Astrocyte of the cerebellum (primary cell): ENCODE data around the gene XRCC4.

Source experiments
- DNase-seq: peaks from one replicate; pipeline ENCODE4 v3.0.0-alpha.2; 2011; ENCODE audit warnings: low read depth
- H3K4me3 ChIP-seq: 2 replicates; pipeline ENCODE4 v1.5.1; 2011; ENCODE audit warnings: mild to moderate bottlenecking, low read depth, low read length, moderate library complexity
- in situ Hi-C: cut with HindIII; loops from 2 replicates; pipeline ENCODE4 v1.10.0; 2017; ENCODE audit warnings: low sequenced_read_pairs
- TF ChIP-seq, protein P1 (sequence below): IDR thresholded peaks from 2 replicates; pipeline ENCODE4 v1.5.1; 2012; ENCODE audit warnings: low read length, low read depth, moderate library complexity, mild to moderate bottlenecking; ENCODE audit errors: missing control alignments

XRCC4 gene

DNA sequence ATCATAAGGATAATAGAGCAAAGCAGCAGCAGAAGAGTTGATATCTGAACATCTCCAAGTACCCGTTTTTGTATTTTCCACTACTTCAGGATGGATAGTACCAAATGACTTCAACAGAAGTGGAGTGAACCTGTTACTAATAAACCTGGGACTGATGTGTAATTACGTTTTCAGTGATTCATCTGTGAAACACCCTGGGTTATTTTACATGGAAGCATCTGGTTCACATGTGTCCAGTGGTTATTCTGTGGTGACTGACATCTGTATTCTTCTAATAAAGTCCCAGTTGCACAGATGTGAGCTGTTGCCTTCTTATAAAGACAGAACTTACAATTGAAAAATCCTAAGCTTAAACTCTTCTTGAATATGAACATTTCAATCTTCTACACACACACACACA, 254.5 kb downstream of the XRCC4 start:
- TF ChIP-seq, protein P1, sequence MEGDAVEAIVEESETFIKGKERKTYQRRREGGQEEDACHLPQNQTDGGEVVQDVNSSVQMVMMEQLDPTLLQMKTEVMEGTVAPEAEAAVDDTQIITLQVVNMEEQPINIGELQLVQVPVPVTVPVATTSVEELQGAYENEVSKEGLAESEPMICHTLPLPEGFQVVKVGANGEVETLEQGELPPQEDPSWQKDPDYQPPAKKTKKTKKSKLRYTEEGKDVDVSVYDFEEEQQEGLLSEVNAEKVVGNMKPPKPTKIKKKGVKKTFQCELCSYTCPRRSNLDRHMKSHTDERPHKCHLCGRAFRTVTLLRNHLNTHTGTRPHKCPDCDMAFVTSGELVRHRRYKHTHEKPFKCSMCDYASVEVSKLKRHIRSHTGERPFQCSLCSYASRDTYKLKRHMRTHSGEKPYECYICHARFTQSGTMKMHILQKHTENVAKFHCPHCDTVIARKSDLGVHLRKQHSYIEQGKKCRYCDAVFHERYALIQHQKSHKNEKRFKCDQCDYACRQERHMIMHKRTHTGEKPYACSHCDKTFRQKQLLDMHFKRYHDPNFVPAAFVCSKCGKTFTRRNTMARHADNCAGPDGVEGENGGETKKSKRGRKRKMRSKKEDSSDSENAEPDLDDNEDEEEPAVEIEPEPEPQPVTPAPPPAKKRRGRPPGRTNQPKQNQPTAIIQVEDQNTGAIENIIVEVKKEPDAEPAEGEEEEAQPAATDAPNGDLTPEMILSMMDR = no peak
- in situ Hi-C loops = no loop called here
- no peak for DNase-seq
- H3K4me3 ChIP-seq = no peak overlapping the region

DNA sequence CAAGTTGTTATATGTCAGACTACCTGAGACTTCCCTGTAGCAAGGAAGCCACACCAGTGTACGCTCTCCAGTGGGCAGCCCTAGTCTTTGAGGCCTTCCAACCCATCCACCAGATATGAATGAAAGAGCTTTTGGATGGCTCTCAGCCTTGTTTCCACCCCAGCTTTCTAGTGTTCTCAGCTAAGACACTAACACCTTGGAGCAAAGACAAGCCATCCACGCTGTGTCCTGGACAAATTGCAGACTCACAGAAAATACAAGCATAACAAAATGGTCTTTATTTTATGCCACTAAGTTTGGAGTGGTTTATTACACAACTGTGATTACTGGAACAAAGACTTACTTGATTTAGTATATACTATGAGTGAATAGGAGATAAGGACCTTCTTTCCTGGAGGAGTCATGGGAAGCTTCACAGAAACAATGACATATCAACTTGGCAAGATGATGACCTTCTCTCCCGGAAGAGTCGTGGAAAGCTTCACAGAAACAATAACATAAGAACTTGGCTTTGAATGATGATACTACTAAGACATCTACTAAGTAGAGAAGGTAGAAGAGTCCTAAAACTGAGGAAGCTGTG, 260.2 kb downstream of the XRCC4 start:
- DNase-seq = no peak
- TF ChIP-seq, protein P1 = no peak
- in situ Hi-C loops = no loop called here
- no peak overlapping the region for H3K4me3 ChIP-seq

DNA sequence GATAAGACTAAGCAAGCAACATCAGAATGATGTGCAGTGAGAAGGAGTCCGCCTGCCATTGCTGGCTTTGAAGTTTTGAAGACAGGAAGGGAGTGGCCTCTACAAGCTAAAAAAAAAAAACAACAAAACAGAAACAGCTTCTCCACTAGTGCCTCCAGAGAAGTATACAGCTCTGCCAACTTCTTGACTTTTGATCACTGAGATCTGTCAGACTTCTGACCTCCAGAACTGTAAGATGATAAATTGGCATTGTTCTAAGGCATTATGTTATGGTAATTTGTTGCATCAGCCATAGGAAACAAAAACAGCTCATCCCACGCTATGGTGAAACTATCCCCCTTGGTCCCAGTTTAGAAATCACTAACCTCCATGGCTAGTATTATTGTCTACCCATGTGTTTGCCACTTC, 263.2 kb downstream of the XRCC4 start:
- TF ChIP-seq, protein P1 = no peak
- in situ Hi-C loops = no loop called here
- H3K4me3 ChIP-seq = no peak overlapping the region
- DNase-seq = no peak

DNA sequence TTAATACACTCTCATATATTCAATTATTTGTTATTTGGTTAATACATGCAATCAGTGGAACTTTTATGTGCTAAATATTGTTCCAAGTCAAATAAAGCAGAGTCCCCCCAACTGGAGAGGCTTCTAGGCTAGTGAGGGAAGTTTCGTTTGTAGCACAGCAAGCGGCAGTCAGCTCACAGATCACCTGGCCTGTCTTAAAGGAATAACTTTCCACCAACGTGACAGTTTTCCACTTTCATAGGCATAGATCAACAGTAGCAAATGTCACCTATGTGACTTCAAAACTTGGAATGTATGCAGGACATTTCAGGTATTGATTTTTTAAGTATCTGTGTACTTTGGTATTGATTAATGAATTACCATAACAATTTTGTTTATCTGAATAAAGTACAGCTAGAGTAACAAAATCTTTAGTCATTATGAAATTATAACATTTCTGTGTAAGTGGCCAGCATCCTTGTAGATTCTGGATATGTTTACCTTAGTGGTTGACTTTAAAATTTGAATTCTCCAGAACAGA, 264.5 kb downstream of the XRCC4 start:
- TF ChIP-seq, protein P1 = no peak
- no peak overlapping the region for H3K4me3 ChIP-seq
- in situ Hi-C loops = no loop called here
- DNase-seq = no peak

DNA sequence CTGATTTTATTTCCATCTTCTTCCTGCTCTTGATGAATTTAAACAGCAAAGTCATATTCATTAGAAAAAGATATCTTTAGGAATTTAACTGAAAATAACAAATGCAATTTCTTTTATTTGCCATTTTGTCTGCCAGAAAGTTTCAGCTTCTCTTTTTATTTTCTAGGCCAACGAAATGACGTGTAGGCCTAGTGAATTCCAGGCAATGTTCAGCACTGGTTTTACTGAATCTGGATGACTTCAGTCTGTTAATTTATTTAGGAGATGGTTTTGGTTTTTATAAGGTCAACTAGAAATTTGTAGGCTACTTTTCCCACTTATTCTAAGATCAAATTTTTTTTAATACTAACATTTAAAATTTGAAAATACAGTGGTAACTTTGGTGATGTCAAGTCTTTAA, 265.1 kb downstream of the XRCC4 start:
- DNase-seq = no peak
- TF ChIP-seq, protein P1 = no peak
- no peak overlapping the region for H3K4me3 ChIP-seq
- in situ Hi-C loops = no loop called here

DNA sequence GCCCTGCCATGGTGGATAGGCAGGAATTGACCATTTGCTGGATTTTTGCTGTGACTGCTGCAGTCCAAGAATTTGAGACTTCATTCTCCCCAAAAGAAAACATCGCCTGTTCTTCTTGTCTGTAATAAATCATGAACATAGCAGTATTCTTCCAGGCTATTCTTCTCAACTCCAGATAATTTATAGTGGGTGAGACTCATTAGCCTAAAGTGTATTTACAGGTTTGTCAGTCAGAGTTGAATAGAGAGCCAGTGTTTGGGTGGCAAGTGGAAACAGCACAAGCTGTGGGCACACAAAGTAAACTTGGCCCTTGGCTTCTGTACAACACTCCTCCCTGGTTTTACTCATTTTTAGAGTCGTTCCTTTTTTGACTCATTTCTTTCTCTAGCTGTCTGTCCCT, 266.0 kb downstream of the XRCC4 start:
- TF ChIP-seq, protein P1 = no peak
- in situ Hi-C loops = no loop called here
- no peak for DNase-seq
- H3K4me3 ChIP-seq = no peak overlapping the region

DNA sequence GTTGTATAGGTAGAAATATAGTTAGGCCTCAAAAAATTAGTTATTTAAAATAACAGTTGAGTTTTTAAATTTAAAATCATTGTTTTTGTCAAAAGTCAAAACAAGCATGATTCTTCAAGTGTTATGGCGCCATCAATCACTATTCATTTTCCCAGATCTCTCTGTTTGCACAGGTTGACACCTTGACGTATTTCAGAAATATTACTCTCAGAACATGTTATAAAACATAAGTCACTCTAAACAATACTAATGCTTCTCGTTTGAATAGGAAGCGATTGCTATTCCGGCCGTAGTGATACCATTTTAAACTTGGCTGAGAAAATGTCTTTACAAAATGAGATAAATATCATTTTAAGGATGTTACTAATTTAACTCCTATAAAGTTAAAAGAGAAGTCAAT, 268.1 kb downstream of the XRCC4 start:
- no peak overlapping the region for H3K4me3 ChIP-seq
- DNase-seq = no peak
- in situ Hi-C loops = no loop called here
- TF ChIP-seq, protein P1 = no peak
